Measurements from ENCODE around the gene MYMK.

DNA sequence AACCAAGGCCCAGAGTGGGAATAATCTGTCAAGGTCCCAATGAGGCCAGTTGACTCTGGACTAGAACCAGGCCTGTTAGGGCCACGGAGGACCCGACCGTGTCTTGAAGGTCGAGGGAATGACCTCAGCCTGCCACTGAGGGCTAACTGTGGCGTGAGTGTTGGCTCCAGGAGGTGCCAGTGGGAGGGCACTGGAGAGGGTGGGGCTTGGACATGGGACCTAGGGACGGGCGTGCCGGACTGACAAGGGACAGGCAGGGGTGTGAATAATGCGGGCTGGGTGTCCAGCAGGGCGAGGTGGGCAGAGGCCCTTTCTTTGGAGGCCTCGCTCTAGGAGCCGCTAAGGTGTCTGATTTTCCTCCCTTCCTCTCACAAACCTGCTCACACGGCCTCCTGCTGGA is 17.2 kb upstream of the MYMK start:
- TF ChIP-seq TAF1 (IDR thresholded peaks at IDR 0.05; ENCODE audit: borderline replicate concordance, low read depth, low read length) (no peak), POLR2AphosphoS5 (IDR thresholded peaks at IDR 0.05; ENCODE audit: low read depth, low read length) (no peak)

Measured in GM12892 (cell line).